GM19397 (cell line): ENCODE data around the gene AASDH.

Experiments
- ATAC-seq: cut with Tn5 transposase; IDR thresholded peaks from one replicate; pipeline ENCODE4 v1.9.1; 2021; ENCODE audit warnings: mild to moderate bottlenecking, moderate library complexity; ENCODE audit not compliant: unreplicated experiment

The AASDH gene

DNA sequence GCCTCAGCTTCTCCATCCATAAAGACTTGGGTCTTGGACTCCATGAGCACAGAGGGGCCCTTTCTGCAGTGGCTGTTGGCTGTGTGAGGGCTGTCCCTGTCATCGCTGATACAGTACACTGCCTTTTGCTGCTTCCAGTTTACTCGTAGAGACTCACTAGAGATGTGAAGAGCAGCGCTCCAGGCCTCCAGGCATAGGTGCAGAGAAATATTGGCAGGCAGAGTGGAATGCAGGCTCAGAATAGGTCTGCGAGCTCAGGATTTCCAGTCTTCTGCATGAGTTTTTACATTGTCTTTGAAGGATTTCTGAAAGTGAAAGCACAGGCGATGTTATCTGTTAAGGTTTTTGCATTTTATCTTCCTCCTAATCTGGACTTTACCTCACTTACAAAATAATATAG, 97.4 kb downstream of the AASDH start:
- no peak for ATAC-seq

DNA sequence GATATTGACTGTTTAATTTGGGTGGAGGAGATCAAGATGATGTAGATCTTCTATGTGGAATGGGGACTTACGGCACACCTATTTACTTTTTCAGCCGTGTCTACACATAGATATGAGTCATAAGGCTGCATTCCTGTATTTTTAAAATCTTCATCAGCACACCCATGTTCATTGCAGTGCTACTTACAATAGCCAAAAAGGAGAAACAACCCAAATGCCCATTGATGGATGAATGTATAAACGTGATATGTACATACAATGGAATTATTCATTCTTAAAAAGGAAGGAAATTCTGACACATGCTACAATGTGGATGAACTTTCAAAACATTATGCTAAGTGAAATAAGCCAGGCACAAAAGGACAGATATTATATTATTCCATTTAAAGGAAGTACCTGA, 98.6 kb downstream of the AASDH start:
- no peak for ATAC-seq
